GM18517 (cell line): Measurements from ENCODE around the gene TNFRSF4.
"Not testable (repeated sequence)": the region's sequence is repeated elsewhere in the genome, so short reads cannot be mapped to it uniquely, and the experiment has no call there.

Experiments
- ATAC-seq: cut with Tn5 transposase; IDR thresholded peaks from one replicate; pipeline ENCODE4 v1.9.1; 2021; ENCODE audit warnings: mild to moderate bottlenecking, moderate library complexity; ENCODE audit not compliant: unreplicated experiment

The TNFRSF4 gene

DNA sequence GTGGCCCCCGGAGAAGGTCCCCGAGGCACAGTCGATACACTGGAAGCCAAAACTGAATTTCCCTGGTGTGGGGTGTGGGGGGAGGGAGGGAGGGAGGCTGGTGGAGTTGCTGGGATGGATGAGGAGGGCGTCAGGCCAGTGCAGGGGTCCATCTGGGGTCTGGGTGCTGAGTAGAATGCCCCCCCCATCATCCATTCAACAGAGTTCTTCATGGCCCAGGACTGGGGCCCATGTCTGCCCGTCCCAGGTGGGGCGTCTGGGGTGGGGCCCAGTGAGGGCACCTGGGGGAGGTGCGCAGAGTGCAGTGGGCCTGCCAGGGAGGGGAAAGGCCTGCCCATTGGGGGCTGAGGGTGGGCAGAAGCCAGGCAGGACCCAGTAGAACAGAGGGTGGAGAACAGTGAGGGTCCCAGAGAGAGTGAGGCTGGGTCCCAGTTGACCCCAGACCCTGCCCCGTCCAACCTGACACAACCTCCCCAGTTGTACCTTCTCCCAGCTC, 9.5 kb downstream of the TNFRSF4 start:
- ATAC-seq, result no peak

- no peak for ATAC-seq
Observed at GRCh38 chr1:1203561-1204424, 10.2 kb downstream of the TNFRSF4 start.

DNA sequence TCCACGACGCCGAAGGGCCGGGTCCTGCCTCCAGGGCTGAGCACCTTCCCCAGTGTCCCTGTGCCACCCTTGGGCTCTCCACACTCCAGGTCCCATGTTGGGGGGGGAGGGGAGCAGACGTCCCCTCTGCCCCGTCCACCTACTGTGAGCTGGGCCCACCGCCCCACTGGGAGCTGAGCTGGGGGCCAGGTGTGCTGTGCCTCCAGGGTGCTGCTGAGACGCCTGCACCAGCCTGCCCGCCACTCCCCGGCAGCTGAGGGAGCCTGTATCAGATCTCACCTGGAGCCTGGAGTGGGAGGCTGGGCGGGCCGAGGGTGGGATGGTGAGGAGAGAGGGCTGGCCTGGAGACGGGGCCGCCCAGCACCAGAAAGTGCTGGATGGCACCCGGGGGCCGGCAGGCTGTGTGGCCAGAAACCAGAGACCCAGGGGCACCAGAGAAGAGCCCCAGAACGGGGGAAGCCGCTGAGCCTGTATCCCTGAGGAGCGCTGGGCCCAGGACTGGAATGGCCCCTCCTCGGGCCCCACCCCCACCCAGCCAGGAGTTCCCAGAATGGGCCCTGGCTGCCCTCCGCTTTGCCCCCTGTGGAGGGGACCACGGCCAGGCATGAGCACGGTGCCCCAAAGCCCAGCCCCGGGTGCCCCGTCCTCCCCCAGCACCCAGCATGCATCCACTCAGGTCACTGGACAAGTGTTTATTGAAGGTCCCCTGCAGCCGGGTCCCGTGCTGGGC, 11.0 kb downstream of the TNFRSF4 start:
- no peak for ATAC-seq

GRCh38 chr1:1200876-1201810, 12.8 kb downstream of the TNFRSF4 start:
- no peak for ATAC-seq

DNA sequence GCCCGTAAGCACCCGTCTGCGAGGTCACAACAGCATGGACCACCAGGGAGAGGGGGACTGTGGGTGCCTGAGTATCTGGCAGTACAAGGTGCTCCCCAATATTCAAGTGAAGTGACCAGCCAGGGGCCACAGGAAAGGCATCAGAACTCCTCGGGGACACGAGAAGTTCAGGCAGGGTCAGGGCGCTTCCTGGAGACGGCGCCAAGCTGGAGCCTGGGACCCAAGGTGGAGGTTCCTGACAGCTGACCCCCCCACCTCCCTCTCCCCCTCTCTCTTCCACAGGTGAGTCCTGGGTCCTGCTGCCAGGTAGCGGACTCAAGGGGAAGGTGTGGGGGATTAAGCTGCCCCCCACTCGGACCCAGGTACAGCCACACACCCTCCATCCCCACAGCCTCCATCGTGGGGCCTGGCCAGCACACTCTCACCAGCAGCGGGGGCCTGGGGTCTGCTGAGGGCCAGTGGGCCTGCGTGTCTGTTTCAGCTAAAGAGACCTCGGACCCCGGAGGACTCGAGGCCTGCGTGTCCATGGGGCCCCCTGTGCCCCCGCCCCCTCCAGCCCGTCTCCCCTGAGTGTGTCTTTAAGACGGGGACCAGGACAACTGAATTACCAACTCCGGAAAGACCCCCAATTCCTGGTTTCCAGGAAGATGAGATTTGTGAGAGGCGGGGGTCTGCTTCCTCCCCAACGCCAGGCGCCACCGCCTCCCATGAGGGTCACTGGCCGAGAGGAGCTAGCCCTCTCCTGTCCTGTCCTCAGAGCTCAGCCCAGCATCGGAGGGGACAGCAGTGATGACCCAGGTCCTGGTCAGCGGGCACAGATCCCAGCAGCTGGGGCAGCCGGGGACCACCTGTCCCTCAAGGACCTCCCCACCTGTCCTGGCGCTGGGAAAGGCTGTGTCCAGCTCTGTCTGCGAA, 13.7 kb downstream of the TNFRSF4 start:
- no peak for ATAC-seq

GRCh38 chr1:1199141-1199960, 14.6 kb downstream of the TNFRSF4 start:
- ATAC-seq, result no peak

DNA sequence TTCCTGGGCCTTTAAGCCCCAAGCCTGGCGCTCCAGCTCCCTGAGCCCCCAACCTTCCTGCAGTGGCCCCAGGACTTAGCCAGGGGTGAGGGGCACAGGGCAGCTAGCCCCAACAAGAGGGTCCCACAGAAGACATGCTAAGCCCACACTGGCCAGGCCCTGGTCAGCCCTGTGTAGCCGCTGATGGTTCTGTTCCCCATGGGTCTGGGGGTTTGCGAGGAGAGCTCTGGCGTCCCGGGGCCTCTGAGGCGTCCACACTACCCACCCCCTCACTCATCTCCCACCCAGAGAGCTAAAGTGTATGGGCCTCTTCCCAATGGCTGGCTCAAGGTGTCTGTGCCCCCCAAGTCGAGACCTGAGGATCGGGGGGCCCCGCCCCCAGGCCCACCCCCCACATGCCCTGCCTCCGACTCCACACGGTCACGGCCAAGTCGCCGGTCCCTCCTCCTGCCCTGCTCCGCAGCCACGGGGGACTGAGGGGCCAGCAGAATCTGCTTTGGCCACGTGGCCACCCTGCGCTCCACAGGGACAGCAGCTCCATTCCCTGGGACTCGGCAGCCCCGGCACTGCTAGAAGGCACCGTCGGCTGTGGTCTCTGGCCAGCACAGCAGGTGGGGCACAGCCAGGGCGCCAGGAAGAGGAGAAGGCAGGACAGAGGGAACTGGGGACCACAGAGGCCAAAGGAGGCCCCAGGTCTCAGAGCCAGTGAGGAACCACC, 15.4 kb downstream of the TNFRSF4 start:
- ATAC-seq, result no peak

- no peak for ATAC-seq
Observed at GRCh38 chr1:1197551-1198422, 16.2 kb downstream of the TNFRSF4 start.

DNA sequence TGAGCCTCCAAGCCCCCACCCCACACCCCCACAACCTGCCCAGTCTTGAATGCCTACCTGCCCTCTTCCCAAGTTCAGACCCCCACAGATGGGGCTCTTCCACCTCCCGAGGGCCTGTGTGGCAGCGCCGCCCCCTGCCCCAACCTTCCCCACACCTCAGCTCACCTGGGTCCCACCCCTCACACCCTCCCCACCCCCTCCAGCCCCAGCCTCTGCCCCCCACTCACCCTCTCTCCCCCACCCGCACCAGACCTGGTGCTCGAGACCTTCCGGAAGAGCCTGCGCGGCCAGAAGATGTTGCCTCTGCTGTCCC, 16.8 kb downstream of the TNFRSF4 start:
- ATAC-seq, result no peak

DNA sequence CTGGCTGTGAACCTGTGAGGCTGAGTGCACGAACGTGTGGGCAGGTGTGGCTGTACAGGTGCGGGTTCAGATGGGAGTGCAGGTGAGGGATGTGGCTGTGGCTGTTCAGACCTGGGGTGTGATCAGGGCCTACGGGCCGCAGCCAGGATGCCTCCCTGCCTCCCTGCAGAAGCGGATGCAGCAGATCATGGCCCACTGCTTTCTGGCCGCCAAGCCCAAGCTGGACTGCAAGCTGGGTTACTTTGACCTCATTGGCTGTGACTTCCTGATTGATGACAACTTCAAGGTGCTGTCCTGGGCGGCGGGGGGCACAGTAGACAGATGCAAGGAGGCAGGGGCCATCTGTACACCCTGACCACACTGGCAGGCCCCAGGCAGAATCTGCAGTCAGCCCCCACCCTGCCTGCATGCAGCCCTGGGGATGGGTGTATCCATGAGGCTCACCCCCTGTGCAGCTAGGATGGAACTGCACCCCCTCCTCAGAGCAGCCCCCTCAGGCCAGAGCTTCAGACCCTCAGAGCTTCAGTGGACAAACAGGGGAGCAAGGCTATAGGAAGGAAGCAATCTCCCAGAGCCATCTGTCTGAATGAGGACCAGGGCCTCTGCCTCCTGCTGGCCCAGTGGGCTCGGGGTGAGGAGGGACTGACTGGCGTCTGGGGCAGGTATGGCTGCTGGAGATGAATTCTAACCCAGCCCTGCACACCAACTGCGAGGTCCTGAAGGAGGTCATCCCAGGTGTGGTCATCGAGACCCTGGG, 17.3 kb downstream of the TNFRSF4 start:
- ATAC-seq, result no peak

- not testable (repeated sequence) for ATAC-seq
Observed at GRCh38 chr1:1195726-1196125, 18.2 kb downstream of the TNFRSF4 start.

DNA sequence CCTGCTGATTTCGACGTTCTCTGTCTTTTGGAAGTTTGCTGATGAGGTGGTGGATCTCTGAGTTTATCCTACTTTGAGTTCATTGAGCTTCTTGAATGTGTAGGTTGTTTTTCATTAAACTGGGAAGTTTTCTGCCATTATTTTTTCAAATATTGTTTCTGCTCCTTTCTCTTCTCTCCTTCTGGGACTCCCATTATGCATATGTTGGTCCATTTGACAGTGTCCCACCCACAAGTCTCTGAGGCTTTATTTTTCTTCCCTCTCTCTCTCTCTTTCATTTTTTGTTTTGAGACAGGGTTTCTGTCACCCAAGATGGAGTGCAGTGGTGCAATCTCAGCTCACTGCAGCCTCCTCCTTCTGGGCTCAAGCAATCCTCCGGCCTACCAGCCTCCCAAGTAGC, 19.2 kb downstream of the TNFRSF4 start:
- ATAC-seq, result no peak

GRCh38 chr1:1191734-1192133, 22.2 kb downstream of the TNFRSF4 start:
- ATAC-seq, result no peak

GRCh38 chr1:1189111-1189510, 24.8 kb downstream of the TNFRSF4 start:
- ATAC-seq, result no peak

GRCh38 chr1:1187938-1188337, 26.0 kb downstream of the TNFRSF4 start:
- no peak for ATAC-seq

GRCh38 chr1:1185101-1185765, 28.7 kb downstream of the TNFRSF4 start:
- no peak for ATAC-seq
